SK-N-SH (cell line): ENCODE results near the gene MEF2A. TPM values are rescaled to one million over a fixed set of nuclear protein-coding genes. Genes with fewer than 3 reads are reported as not detected.

Experiments
- CTCF ChIA-PET: fragments of 300-600, 350-600 bp; formaldehyde crosslinking; extraction: SDS; loops from one replicate; lab custom pipeline; 2021; lab: Yijun Ruan, JAX
- POLR2A ChIA-PET: fragments of 350-600 bp; sonication (Branson Sonifier 250); formaldehyde crosslinking; extraction: SDS; loops from one replicate; lab custom pipeline; 2020; ENCODE audit warnings: antibody characterized with exemption, inconsistent platforms; lab: Yijun Ruan, JAX
- DNase-seq: peaks from one replicate; pipeline ENCODE4 v3.0.0; 2012
- H2AFZ ChIP-seq: fragments of 200-600 bp; sonication (generic); 2 replicates; pipeline ENCODE4 v1.8.1; 2016; ENCODE audit warnings: antibody characterized with exemption, mild to moderate bottlenecking, low read depth
- H3F3A ChIP-seq: fragments of 200-600 bp; sonication (generic); replicated peaks from 2 replicates; pipeline ENCODE3; 2016; ENCODE audit warnings: antibody characterized with exemption, mild to moderate bottlenecking; ENCODE audit not compliant: insufficient read depth
- H3K27ac ChIP-seq, 2 experiments: fragments of 200-500 bp in 1 of 2; fragments of 200-600 bp in 1 of 2; sonication (Bioruptor generic) in 1 of 2; sonication (generic), shearing (Covaris generic) in 1 of 2; 2 replicates each; pipeline versions ENCODE4 v1.5.1 to v1.6.1; 2014 to 2016; ENCODE audit warnings: low read depth in 2 of 2, inconsistent platforms in 1 of 2, low read length in 1 of 2, mild to moderate bottlenecking in 1 of 2, mixed read lengths in 1 of 2
- H3K27me3 ChIP-seq: fragments of 200-600 bp; sonication (generic), shearing (Covaris generic); 2 replicates; pipeline ENCODE4 v1.6.1; 2016; ENCODE audit warnings: mixed run types; ENCODE audit not compliant: insufficient read depth
- H3K36me3 ChIP-seq, 2 experiments: fragments of 200-500 bp in 1 of 2; fragments of 200-600 bp in 1 of 2; sonication (Bioruptor generic) in 1 of 2; sonication (generic) in 1 of 2; replicated peaks in 1 of 2; 2 replicates each; pipeline versions ENCODE3 to v1.5.1; 2014 to 2016; ENCODE audit warnings: low read length in 1 of 2, mild to moderate bottlenecking in 1 of 2; ENCODE audit not compliant: insufficient read depth in 2 of 2, control insufficient read depth in 1 of 2
- H3K4me1 ChIP-seq, 2 experiments: fragments of 200-500 bp in 1 of 2; fragments of 200-600 bp in 1 of 2; sonication (Bioruptor generic) in 1 of 2; sonication (generic), shearing (Covaris generic) in 1 of 2; 2 replicates each; pipeline versions ENCODE4 v1.5.1 to v1.6.1; 2014 to 2016; ENCODE audit warnings: low read depth in 1 of 2, low read length in 1 of 2, mixed run types in 1 of 2; ENCODE audit not compliant: insufficient read depth in 2 of 2, control insufficient read depth in 1 of 2
- H3K4me2 ChIP-seq: fragments of 200-600 bp; sonication (generic), shearing (Covaris generic); 2 replicates; pipeline ENCODE4 v1.6.1; 2017; ENCODE audit warnings: mixed run types
- H3K4me3 ChIP-seq, 2 experiments: fragments of 200-500 bp in 1 of 2; fragments of 200-600 bp in 1 of 2; sonication (Bioruptor generic) in 1 of 2; sonication (generic), shearing (Covaris generic) in 1 of 2; 2 replicates each; pipeline versions ENCODE4 v1.5.1 to v1.8.1; 2014 to 2016; ENCODE audit warnings: low read depth in 2 of 2, inconsistent platforms in 1 of 2, low read length in 1 of 2, mild to moderate bottlenecking in 1 of 2, mixed read lengths in 1 of 2, moderate library complexity in 1 of 2
- H3K79me2 ChIP-seq: fragments of 200-600 bp; sonication (generic); 2 replicates; pipeline ENCODE4 v1.8.1; 2017; ENCODE audit warnings: mild to moderate bottlenecking; ENCODE audit not compliant: insufficient read depth
- H3K9ac ChIP-seq: fragments of 200-600 bp; sonication (generic); 2 replicates; pipeline ENCODE4 v1.6.1; 2017; ENCODE audit warnings: mixed run types
- H3K9me2 ChIP-seq: fragments of 200-600 bp; sonication (generic); 2 replicates; pipeline ENCODE4 v1.6.1; 2017; ENCODE audit warnings: mixed run types
- H3K9me3 ChIP-seq: fragments of 200-600 bp; sonication (generic); 2 replicates; pipeline ENCODE4 v1.6.1; 2017; ENCODE audit warnings: mixed run types, mild to moderate bottlenecking, moderate library complexity
- H4K20me1 ChIP-seq: fragments of 200-600 bp; sonication (generic); 2 replicates; pipeline ENCODE4 v1.6.1; 2017; ENCODE audit warnings: mild to moderate bottlenecking, mixed run types; ENCODE audit not compliant: insufficient read depth
- CHD2 ChIP-seq: fragments of 150-350 bp; IDR thresholded peaks from 2 replicates; pipeline ENCODE4 v1.6.1; 2018; ENCODE audit warnings: low read length; ENCODE audit not compliant: partially characterized antibody
- CTCF ChIP-seq: fragments of 200-600 bp; sonication (generic); IDR thresholded peaks from 2 replicates; pipeline ENCODE4 v1.6.1; 2017; ENCODE audit warnings: antibody characterized with exemption, mild to moderate bottlenecking, moderate library complexity
- EP300 ChIP-seq, 2 experiments: IDR thresholded peaks; 2 replicates each; pipeline versions ENCODE4 v1.4.0 to v1.6.1; 2012; ENCODE audit warnings: borderline replicate concordance in 1 of 2, low read depth in 1 of 2, low read length in 1 of 2
- FOSL2 ChIP-seq: IDR thresholded peaks from 2 replicates; pipeline ENCODE4 v1.4.0; 2012; ENCODE audit warnings: low read depth, mild to moderate bottlenecking, moderate library complexity, borderline replicate concordance
- FOXJ3 ChIP-seq: sonication (generic); formaldehyde crosslinking; IDR thresholded peaks from 2 replicates; pipeline ENCODE4 v1.5.1; 2020; ENCODE audit warnings: mild to moderate bottlenecking, missing genetic modification reagents
- GABPA ChIP-seq: IDR thresholded peaks from 2 replicates; pipeline ENCODE4 v1.4.0; 2012; ENCODE audit warnings: low read depth, mild to moderate bottlenecking
- MEF2A ChIP-seq: IDR thresholded peaks from 2 replicates; pipeline ENCODE4 v1.4.0; 2012; ENCODE audit warnings: low read depth, borderline replicate concordance
- RAD21 ChIP-seq: IDR thresholded peaks from 2 replicates; pipeline ENCODE4 v1.6.1; 2012; ENCODE audit warnings: mild to moderate bottlenecking, low read length
- RFX5 ChIP-seq: IDR thresholded peaks from 2 replicates; pipeline ENCODE4 v1.6.1; 2012; ENCODE audit warnings: mild to moderate bottlenecking, improper control_type of control experiment, low read length
- RXRA ChIP-seq: IDR thresholded peaks from 2 replicates; pipeline ENCODE4 v1.4.0; 2012; ENCODE audit warnings: low read depth, mild to moderate bottlenecking, borderline replicate concordance
- SIN3A ChIP-seq: IDR thresholded peaks from 2 replicates; pipeline ENCODE4 v1.6.1; 2012; ENCODE audit warnings: low read depth, mild to moderate bottlenecking, low read length, moderate library complexity, borderline replicate concordance
- SMC3 ChIP-seq: IDR thresholded peaks from 2 replicates; pipeline ENCODE4 v1.6.1; 2012; ENCODE audit warnings: low read depth, low read length, improper control_type of control experiment
- TAF1 ChIP-seq: IDR thresholded peaks from 2 replicates; pipeline ENCODE4 v1.6.1; 2012; ENCODE audit warnings: low read depth, mild to moderate bottlenecking, low read length, moderate library complexity, borderline replicate concordance
- TCF12 ChIP-seq: IDR thresholded peaks from 2 replicates; pipeline ENCODE4 v1.4.0; 2012
- TEAD4 ChIP-seq: IDR thresholded peaks from 2 replicates; pipeline ENCODE4 v1.4.0; 2012; ENCODE audit warnings: mild to moderate bottlenecking, borderline replicate concordance; ENCODE audit not compliant: insufficient read depth
- YY1 ChIP-seq: IDR thresholded peaks from 2 replicates; pipeline ENCODE4 v1.4.0; 2012; ENCODE audit warnings: low read depth, mild to moderate bottlenecking
- WGBS: methylation state at CpG from one replicate; pipeline ENCODE4 v1.1.6; 2017; ENCODE audit warnings: low lambda C conversion rate; 5-methylcytosine and 5-hydroxymethylcytosine counted together
- polyA plus RNA-seq, 3 experiments: library from polyadenylated mRNA; depleted of rRNA; stranded (reverse); fragments of >200 nt; gene quantifications; 2 replicates each; pipeline ENCODE4 v1.2.3, GENCODE V29; 2012
- TF ChIP-seq, protein P1 (sequence below): IDR thresholded peaks from 2 replicates; pipeline ENCODE4 v1.4.0; 2012; ENCODE audit warnings: low read depth, borderline replicate concordance

Gene MEF2A
- polyA plus RNA-seq, 1 of the 3 experiments (the other 2 are of a cell fraction), result 20.9 TPM

GRCh38 chr15:99634576-99634975 lies 68.8 kb downstream of the MEF2A start (continued):
- TF ChIP-seq CTCF (no peak), SIN3A (no peak), GABPA (no peak)

DNA sequence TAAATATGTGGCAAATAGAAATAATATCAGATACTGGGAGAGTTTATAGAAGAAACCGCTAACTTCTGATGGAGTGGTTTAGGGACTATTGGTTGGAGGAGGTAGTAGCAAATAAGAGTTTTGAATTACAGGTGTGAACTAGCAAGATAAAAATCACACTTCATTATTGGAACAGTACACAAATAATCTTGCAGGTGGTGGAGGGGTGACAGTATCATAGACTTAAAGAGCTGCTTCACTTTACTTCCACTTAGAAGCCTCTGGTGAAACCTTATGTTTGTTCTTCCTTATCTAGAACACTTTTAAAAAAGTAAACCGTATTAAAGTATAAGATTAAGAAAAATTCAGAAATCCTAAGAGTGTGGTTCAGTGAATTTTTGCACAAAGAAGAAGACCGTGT lies 69.4 kb downstream of the MEF2A start:
- H3K36me3 ChIP-seq, result peaks cover 19 to 36% of the 10 kb centered on the region in 2 experiments
- H3K9me3 ChIP-seq, result no peaks in the 10 kb centered on the region
- 99% methylated on average over 3 of the region's 3 CpGs for WGBS
- no peak overlapping the region for H2AFZ ChIP-seq
- no peaks in the 10 kb centered on the region for H3K27me3 ChIP-seq
- H3K9me2 ChIP-seq, result no peaks in the 10 kb centered on the region
- H3K4me3 ChIP-seq, result no peak overlapping the region
- no peak overlapping the region for H3K9ac ChIP-seq
- no peaks in the 10 kb centered on the region for H3K4me1 ChIP-seq
- H3K4me2 ChIP-seq, result no peak overlapping the region
- ChIA-PET POLR2A (no interaction called here), CTCF (no interaction called here)
- H3F3A ChIP-seq, result no peaks in the 10 kb centered on the region
- peaks cover 65% of the 10 kb centered on the region for H3K79me2 ChIP-seq
- TF ChIP-seq, protein P1, sequence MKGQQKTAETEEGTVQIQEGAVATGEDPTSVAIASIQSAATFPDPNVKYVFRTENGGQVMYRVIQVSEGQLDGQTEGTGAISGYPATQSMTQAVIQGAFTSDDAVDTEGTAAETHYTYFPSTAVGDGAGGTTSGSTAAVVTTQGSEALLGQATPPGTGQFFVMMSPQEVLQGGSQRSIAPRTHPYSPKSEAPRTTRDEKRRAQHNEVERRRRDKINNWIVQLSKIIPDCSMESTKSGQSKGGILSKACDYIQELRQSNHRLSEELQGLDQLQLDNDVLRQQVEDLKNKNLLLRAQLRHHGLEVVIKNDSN, result no peak
- no peak for TF ChIP-seq CHD2
- TF ChIP-seq FOSL2, result no peak
- no peak for TF ChIP-seq RFX5
- TF ChIP-seq MEF2A, result no peak
- no peak for TF ChIP-seq EP300 (IDR thresholded peaks at IDR 0.05; ENCODE audit: borderline replicate concordance in 1 of 2, low read depth in 1 of 2, low read length in 1 of 2)
- no peak for TF ChIP-seq SMC3
- no peaks in the 10 kb centered on the region for H4K20me1 ChIP-seq
- no peak for DNase-seq
- H3K27ac ChIP-seq, result no peak overlapping the region

- CTCF ChIA-PET, result no interaction called here
- no peaks in the 10 kb centered on the region for H3K9me2 ChIP-seq
- H3K27me3 ChIP-seq, result no peaks in the 10 kb centered on the region
- TF ChIP-seq TAF1 (no peak), YY1 (no peak), RAD21 (no peak), TCF12 (no peak), FOXJ3 (CRISPR knock-in tag) (no peak), RXRA (no peak), TEAD4 (no peak), SIN3A (no peak)
- H3K4me2 ChIP-seq, result no peak overlapping the region
- H3F3A ChIP-seq, result no peaks in the 10 kb centered on the region
- peaks cover 19 to 36% of the 10 kb centered on the region in 2 experiments for H3K36me3 ChIP-seq
- WGBS, result over 99% methylated on average over 5 of the region's 5 CpGs
- H3K4me1 ChIP-seq, result no peaks in the 10 kb centered on the region
- DNase-seq, result no peak
- no peak overlapping the region for H3K9ac ChIP-seq
- H3K27ac ChIP-seq, result no peak overlapping the region
- peaks cover 59% of the 10 kb centered on the region for H3K79me2 ChIP-seq
- no peaks in the 10 kb centered on the region for H3K9me3 ChIP-seq
- 0 out of 2 replicates have a peak, but pooled peaks cover 3% of the 10 kb centered on the region for H4K20me1 ChIP-seq
- no peak overlapping the region for H3K4me3 ChIP-seq
- POLR2A ChIA-PET, result no interaction called here
- H2AFZ ChIP-seq, result no peak overlapping the region
Measured at GRCh38 chr15:99635794-99636193, 70.0 kb downstream of the MEF2A start.
